ENCODE measurements around the gene L3HYPDH.

L3HYPDH gene

DNA sequence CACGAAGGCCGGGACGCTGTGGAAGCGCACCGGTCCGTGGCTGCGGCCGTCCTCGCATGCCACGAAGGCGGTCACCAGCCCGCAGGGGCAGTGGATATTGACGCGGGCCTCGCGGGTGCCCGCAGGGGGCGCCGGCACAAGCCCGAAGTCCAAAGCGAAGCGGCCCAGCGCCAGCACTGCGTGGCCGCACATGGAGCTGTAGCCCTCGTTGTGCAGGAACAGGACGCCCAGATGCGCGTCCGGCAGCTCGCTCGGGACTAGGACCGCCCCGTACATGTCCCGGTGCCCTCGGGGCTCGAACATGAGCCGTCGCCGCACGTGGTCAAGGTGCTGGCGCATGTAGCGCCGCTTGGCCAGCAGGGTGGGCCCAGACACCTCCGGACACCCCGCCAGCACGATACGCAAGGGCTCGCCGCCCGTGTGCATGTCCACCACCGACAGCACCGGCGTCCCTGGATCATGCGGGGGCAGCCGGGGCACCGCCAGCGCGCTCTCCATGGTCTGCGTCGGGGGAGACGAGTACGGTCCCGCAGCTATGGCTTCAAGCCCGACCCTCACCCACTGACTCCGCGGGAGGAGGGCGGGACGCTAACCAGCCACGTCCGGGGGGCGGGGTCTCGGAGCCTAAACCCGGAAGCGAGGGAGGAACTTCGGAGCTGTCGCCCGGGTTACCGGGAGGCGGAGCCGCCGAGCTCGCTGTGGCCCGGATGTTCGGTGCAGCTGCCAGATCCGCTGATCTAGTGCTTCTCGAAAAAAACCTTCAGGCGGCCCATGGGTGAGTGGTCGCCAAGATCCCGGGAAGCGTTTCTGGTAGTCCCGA, at the start of gene L3HYPDH, which contains the start of gene JKAMP:
Gene L3HYPDH (minus strand): TSS at position 590 of the 820 bp plus-strand sequence. CDS start 92 bp downstream, at position 498.
Gene JKAMP (plus strand): TSS at position 699 of the 820 bp plus-strand sequence. CDS start 73 bp downstream, at position 772.
- DNase-seq, result peak; percentile 20

- DNase-seq, result no peak
These were observed 48.2 kb upstream of the L3HYPDH start for GRCh38 chr14:59532419-59532818.

GRCh38 chr14:59530349-59530748, 46.1 kb upstream of the L3HYPDH start:
- DNase-seq, result no peak

DNA sequence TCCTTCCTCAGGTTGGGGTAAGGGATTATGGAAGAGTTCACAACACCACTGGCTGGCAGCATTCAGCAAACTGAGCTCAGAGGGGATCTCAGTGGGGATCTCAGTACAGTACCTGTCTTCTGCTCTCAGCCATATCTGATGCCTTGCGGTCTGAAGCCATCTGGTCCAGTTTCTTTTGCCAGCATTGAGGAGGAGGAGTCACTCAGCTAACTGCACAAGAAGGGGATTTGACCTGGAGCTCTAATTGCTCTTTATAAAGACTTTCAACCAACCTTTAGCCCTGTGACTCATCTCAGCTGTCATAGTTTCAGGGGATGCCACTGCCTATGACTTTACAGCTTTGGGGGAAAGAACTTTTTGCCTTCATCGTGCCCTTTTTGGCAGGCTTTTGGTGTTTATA, 45.0 kb upstream of the L3HYPDH start:
- DNase-seq, result no peak

- DNase-seq, result no peak
These were observed 36.0 kb upstream of the L3HYPDH start for GRCh38 chr14:59520224-59520623.

GRCh38 chr14:59511916-59512575, 27.8 kb upstream of the L3HYPDH start:
- no peak for DNase-seq

DNA sequence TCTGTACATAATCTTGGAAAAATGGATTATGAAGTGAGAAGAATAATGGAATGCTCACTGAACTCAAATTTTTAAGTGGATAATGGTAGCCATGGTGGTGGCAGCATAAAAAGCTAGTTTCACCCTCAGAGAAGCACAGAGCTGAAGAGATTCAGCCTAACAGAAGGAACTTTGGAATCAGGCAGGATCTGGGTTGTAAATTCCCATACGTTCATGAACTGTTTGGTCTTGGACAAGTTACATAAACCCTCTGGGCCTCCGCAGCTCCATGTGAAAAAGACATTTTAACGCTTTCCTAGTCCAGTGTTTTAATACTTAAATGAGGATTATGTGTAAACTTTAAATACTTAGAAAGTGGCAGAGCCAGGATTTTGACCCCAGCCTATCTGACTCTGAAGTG, 26.8 kb upstream of the L3HYPDH start:
- no peak for DNase-seq

- no peak for DNase-seq
These were observed 25.8 kb upstream of the L3HYPDH start for GRCh38 chr14:59510001-59510400.

GRCh38 chr14:59509101-59509500, 24.9 kb upstream of the L3HYPDH start:
- DNase-seq, result no peak

- DNase-seq, result no peak
These were observed 23.5 kb upstream of the L3HYPDH start for GRCh38 chr14:59507752-59508103.

DNA sequence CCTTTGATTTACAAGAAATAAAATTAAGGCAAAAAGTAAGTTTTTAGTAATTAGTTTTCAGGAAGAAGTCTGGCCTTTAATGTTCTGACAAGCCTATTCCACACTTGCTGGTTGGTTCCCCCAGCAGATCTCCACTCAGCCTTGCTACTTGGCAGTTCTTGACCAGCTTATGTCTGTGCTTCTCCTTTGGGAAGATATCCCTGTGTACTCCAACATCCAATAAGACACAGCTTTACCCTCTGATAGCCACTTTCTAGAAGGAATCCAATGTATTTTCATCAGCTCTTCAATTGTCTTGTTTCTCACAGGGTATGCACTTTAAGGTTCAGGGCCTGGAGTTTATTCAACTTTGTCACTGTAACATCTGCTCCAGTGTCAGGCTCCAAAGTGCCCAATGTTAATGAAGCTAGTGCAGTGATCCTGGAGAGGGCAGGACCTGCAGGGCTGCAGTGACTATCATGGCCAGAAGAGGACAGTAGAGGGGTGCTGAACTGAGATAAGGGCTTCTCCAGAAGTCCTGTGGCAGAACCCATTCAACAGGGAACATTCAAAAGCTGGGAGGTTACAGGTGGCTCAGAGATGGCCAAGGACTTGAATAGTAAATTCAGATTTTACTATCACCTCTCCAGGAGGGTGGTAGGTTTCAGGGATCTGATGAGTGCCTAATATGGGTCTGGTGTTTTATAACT, 23.0 kb upstream of the L3HYPDH start:
- DNase-seq, result no peak

DNA sequence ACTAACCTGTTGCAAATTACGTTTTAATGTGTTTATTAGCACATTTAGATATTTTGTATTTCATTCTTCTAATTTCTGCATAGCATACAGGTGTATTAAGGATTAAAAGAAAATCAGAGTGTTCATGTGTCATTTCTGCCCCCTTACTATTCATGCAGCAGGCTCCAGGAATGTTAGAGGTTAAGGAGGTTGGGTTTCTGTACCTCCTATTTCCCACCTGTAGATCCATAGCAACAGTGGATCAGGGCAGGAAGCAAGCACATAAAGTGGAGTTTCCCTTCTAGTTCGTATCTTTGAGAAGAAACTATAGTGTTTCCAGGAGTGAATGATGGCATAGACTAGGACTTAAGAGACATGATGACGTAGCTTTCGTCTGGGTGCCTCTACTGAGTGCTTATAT, 19.0 kb upstream of the L3HYPDH start:
- no peak for DNase-seq

DNA sequence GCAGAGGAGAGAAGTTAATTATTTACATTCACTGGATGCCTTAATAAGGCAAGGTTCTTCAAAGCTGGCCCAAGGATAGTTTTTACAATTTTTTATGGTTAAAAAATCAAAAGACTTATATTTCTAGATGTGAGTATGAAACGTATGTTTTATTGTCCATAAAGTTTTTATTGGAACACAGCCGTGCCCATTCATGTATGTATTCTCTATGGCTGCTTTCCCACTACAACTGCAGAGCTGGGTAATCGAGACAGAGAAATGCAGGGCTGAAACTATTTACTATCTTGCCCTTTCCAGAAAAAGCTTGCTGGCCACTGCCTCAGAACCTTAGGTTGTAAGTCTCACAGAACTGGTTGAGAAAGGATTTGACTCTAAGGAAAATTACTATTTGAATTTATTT, 16.5 kb upstream of the L3HYPDH start:
- no peak for DNase-seq

DNA sequence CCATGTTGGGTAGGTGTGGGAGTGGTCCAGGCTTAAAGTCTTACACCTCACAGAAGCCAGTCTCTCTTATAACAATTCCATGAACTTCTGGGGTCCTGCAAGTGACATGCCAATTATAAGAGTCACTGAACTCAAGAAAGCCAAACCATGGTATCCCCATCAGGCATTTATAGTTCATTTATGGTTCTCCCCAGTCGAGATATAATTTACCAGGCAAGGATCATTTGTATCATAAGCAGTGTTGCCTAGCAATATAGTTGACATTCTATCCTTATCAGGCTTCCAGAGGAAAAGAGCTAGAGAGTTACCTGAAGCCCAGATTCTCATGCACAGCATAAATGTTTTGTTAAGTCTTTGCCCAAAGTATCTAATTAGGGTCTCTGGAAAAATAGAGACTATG, 8.2 kb upstream of the L3HYPDH start:
- no peak for DNase-seq

- DNase-seq, result no peak
These were observed 6.5 kb upstream of the L3HYPDH start for GRCh38 chr14:59490756-59491155.

- no peak for DNase-seq
These were observed 499 bp upstream of the L3HYPDH start for GRCh38 chr14:59484639-59485175.

- no peak for DNase-seq
These were observed 845 bp downstream of the L3HYPDH start for GRCh38 chr14:59483363-59483762.

DNA sequence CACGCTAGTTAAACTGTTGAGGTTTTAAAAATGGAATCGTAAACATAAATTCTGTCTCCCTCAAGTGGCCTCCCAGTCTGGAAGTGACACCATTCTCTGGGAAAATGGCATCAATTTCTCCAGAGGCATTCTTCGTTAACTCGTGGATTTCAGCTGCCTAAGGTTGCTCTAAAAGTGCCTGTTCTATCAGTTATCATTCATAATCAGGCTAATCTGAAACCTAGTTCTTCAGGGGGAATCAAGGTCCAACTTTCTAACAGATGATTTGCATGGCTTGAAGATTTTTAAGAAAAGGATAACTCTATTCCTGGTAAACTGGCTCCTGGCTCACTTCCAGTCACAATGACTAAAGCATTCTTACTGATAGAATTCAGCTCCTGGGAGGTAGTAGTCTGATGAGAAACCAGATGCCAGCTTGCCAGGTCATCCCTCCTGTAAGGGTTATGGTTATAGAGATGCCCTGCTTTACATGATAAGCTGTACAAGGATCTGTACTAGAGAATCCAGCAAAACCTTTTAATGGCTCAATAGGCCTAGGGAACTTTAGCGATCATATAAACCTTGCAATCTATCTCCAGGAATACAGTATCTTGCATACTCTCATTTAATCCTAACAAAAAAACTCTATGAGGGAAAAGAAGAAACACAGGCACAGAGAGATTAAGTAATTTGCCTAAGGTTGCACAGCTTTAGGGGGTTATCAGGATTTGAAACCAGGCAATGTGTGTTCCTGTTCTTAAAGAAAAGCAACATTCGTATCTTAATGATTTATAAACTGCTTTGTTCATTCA, 1.5 kb downstream of the L3HYPDH start:
- DNase-seq, result no peak

DNA sequence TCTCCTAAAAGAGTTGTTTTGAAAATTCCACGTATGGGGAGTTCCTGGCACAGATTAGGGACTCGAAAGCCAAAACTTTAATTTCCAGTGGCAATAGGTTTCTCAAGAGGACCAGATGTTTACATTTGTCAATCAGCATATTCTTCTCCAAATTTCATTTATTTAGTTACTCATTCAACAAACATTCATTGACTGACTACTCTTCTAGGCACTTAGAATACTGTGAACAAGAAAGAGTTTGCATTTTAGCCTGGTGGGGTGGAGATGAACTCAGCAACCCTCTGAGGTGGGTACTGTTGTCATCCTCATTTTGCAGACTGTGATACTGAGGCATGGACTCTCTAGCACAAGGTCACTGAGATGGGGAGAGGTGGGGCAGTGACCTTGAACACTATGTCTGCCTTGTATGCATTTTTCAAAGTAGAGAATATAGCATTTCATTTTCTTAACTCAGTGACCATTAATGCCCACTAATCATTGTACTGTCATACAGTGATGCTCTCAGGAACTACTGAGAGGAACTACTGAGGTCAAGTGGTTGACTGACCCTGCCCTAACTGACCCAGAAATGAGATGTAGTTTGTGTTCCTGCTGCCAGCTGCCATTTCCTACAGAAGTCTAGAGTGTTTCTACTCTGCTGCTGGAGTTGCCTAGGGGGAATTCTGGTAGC, 2.2 kb downstream of the L3HYPDH start:
- no peak for DNase-seq

- no peak for DNase-seq
These were observed 2.8 kb downstream of the L3HYPDH start for GRCh38 chr14:59481407-59481806.

DNA sequence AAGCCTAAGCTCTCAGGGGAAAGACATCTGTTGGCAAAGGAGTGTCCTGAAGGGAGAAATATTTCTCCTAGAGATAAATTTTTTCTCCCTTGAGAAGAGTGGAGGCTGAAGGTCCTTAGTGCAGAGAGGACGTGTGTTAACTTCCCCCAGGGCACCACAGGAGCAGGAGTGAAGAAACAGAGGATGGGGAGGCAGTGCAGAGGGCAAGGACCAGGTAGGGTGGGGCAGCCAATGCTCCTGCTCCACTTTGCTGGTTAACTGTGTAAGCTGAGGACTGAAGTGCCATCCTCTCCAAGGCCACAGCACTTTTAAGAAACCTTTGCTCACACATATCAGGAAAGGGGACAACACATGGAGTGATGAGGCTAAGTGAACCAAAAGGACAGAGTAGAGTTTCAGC, 4.0 kb downstream of the L3HYPDH start:
- DNase-seq, result no peak

DNA sequence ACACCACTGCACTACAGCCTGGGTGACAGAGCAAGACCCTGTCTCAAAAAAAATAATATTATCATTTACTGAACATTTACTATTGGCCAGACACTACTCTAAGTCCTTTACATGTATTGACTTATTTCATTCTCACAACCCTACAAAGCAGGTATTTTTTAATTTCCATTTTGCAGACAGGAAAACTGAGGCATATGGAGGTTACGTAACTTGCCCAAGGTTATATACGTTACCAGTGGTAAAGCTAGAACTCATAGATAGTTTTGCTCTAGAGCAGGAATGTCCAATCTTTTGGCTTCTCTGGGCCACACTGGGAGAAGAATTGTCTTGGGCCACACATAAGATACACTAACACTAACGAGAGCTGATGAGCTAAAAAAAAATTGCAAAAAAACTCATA, 5.7 kb downstream of the L3HYPDH start:
- DNase-seq, result no peak

All from SIG-M5 (cell line).